Measurements from ENCODE around the gene AURKAIP1.

AURKAIP1 gene

GRCh38 chr1:1401457-1402010, 26.5 kb upstream of the AURKAIP1 start:
- Histone ChIP-seq H3K4me1 (ENCODE audit: low read depth, poor library complexity, severe bottlenecking) (peaks cover 49% of the 10 kb centered on the region), H3K4me2 (peak overlapping the region; percentile 83; the same call in 1 of the 2 replicates), H2AFZ (ENCODE audit: low read depth) (no peak overlapping the region), H3K4me3 (IDR thresholded peaks at IDR 0.05; ENCODE audit: insufficient read depth, low read depth, low read length) (no peak overlapping the region), H3K79me2 (ENCODE audit: insufficient read depth, low read depth) (peaks cover 76% of the 10 kb centered on the region), H3K27ac (no peak overlapping the region), H3K36me3 (ENCODE audit: insufficient read depth) (peaks cover 19% of the 10 kb centered on the region; the same call in 1 of the 2 replicates), H4K20me1 (ENCODE audit: insufficient read depth) (no peaks in the 10 kb centered on the region), H3K9ac (no peak overlapping the region), H3K27me3 (ENCODE audit: insufficient read depth, low read depth) (no peaks in the 10 kb centered on the region)
- no peak for TF ChIP-seq CTCF (conservative IDR thresholded peaks at IDR 0.05; ENCODE audit: low read depth, low read length)

GRCh38 chr1:1400576-1401456, 25.8 kb upstream of the AURKAIP1 start:
- Histone ChIP-seq H3K36me3 (ENCODE audit: insufficient read depth) (peaks cover 14% of the 10 kb centered on the region; the same call in 1 of the 2 replicates), H3K4me3 (IDR thresholded peaks at IDR 0.05; ENCODE audit: insufficient read depth, low read depth, low read length) (peak overlapping the region; percentile 93), H3K79me2 (ENCODE audit: insufficient read depth, low read depth) (peaks cover 76% of the 10 kb centered on the region), H4K20me1 (ENCODE audit: insufficient read depth) (no peaks in the 10 kb centered on the region), H3K27ac (peak overlapping the region; percentile 43; the same call in 1 of the 2 replicates), H3K27me3 (ENCODE audit: insufficient read depth, low read depth) (no peaks in the 10 kb centered on the region), H3K4me2 (peak overlapping the region; percentile 83), H2AFZ (ENCODE audit: low read depth) (no peak overlapping the region), H3K4me1 (ENCODE audit: low read depth, poor library complexity, severe bottlenecking) (peaks cover 47% of the 10 kb centered on the region), H3K9ac (peak overlapping the region; percentile 90; the same call in 1 of the 2 replicates)
- TF ChIP-seq CTCF (conservative IDR thresholded peaks at IDR 0.05; ENCODE audit: low read depth, low read length) = no peak

GRCh38 chr1:1399872-1400575, 25.0 kb upstream of the AURKAIP1 start:
- TF ChIP-seq CTCF (conservative IDR thresholded peaks at IDR 0.05; ENCODE audit: low read depth, low read length) = no peak; the same call in 1 of the 2 replicates
- peaks cover 42% of the 10 kb centered on the region for H3K4me1 ChIP-seq (ENCODE audit: low read depth, poor library complexity, severe bottlenecking)
- peak overlapping the region; percentile 93 for H3K4me3 ChIP-seq (IDR thresholded peaks at IDR 0.05; ENCODE audit: insufficient read depth, low read depth, low read length)
- peak overlapping the region; percentile 43 for H3K27ac ChIP-seq
- H3K4me2 ChIP-seq = peak overlapping the region; percentile 83
- peaks cover 11% of the 10 kb centered on the region; the same call in 1 of the 2 replicates for H3K36me3 ChIP-seq (ENCODE audit: insufficient read depth)
- peak overlapping the region; percentile 37; the same call in 1 of the 2 replicates for H2AFZ ChIP-seq (ENCODE audit: low read depth)
- H3K27me3 ChIP-seq (ENCODE audit: insufficient read depth, low read depth) = no peaks in the 10 kb centered on the region
- H3K79me2 ChIP-seq (ENCODE audit: insufficient read depth, low read depth) = peaks cover 74% of the 10 kb centered on the region
- peak overlapping the region; percentile 90 for H3K9ac ChIP-seq
- H4K20me1 ChIP-seq (ENCODE audit: insufficient read depth) = no peaks in the 10 kb centered on the region

- H3K27ac ChIP-seq = peak within 1 kb of the TSS; percentile 60
- peak; percentile 49 for TF ChIP-seq CTCF (conservative IDR thresholded peaks at IDR 0.05; ENCODE audit: low read depth, low read length)
- H4K20me1 ChIP-seq (ENCODE audit: insufficient read depth) = no peaks in the 10 kb centered on the region
- no peaks in the 10 kb centered on the region for H3K27me3 ChIP-seq (ENCODE audit: insufficient read depth, low read depth)
- peak within 1 kb of the TSS; percentile 94 for H3K4me2 ChIP-seq
- H3K36me3 ChIP-seq (ENCODE audit: insufficient read depth) = peaks cover 16% of the 10 kb centered on the region; the same call in 1 of the 2 replicates
- H3K79me2 ChIP-seq (ENCODE audit: insufficient read depth, low read depth) = peaks cover 74% of the 10 kb centered on the region
- peaks cover 41% of the 10 kb centered on the region for H3K4me1 ChIP-seq (ENCODE audit: low read depth, poor library complexity, severe bottlenecking)
- peak within 1 kb of the TSS; percentile 96 for H3K4me3 ChIP-seq (IDR thresholded peaks at IDR 0.05; ENCODE audit: insufficient read depth, low read depth, low read length)
- H3K9ac ChIP-seq = peak within 1 kb of the TSS; percentile 90
- H2AFZ ChIP-seq (ENCODE audit: low read depth) = peak within 1 kb of the TSS; percentile 70
Measured at GRCh38 chr1:1399187-1399871, 24.3 kb upstream of the AURKAIP1 start, which contains the start of gene CCNL2. Gene CCNL2, minus strand, starts transcription at chr1:1399335. Its CDS starts 29 bp downstream, at chr1:1399306.

Data from KMS-11 (cell line).